Mesenchymal stem cell (in vitro differentiated cells and primary cell): Measurements from ENCODE around the gene GPX1.

Experiments used
- DNase-seq: peaks from one replicate; pipeline ENCODE4 v3.0.0-alpha.2; 2013
- H2AFZ ChIP-seq: one replicate; pipeline ENCODE4 v1.6.1; 2013; ENCODE audit warnings: low read depth, mild to moderate bottlenecking, control low read depth, inconsistent platforms, low read length, moderate library complexity
- H2AK5ac ChIP-seq: 2 replicates; pipeline ENCODE4 v1.6.1; 2013; ENCODE audit warnings: low read length, moderate library complexity, mild to moderate bottlenecking, inconsistent platforms; ENCODE audit not compliant: severe bottlenecking
- H2BK120ac ChIP-seq: one replicate; pipeline ENCODE4 v1.6.1; 2013; ENCODE audit warnings: low read depth, mild to moderate bottlenecking, inconsistent platforms, low read length, moderate library complexity
- H2BK12ac ChIP-seq, 2 experiments: one replicate each; pipeline ENCODE4 v1.6.1; 2013; ENCODE audit warnings: inconsistent platforms in 2 of 2, low read length in 2 of 2, mild to moderate bottlenecking in 2 of 2, moderate library complexity in 2 of 2, control low read depth in 1 of 2
- H2BK15ac ChIP-seq: one replicate; pipeline ENCODE4 v1.6.1; 2013; ENCODE audit warnings: mild to moderate bottlenecking, low read depth, inconsistent platforms; ENCODE audit not compliant: poor library complexity, severe bottlenecking
- H2BK5ac ChIP-seq: 2 replicates; pipeline ENCODE4 v1.6.1; 2013; ENCODE audit warnings: low read depth, mild to moderate bottlenecking, low read length, control low read depth, inconsistent platforms; ENCODE audit not compliant: poor library complexity, severe bottlenecking
- H3K14ac ChIP-seq, 2 experiments: one replicate each; pipeline ENCODE4 v1.6.1; 2013; ENCODE audit warnings: inconsistent platforms in 2 of 2, low read length in 2 of 2, control low read depth in 1 of 2, mild to moderate bottlenecking in 1 of 2, moderate library complexity in 1 of 2
- H3K18ac ChIP-seq, 2 experiments: one replicate each; pipeline ENCODE4 v1.6.1; 2013; ENCODE audit warnings: inconsistent platforms in 2 of 2, low read length in 2 of 2, control low read depth in 1 of 2, low read depth in 1 of 2, mild to moderate bottlenecking in 1 of 2
- H3K23ac ChIP-seq, 2 experiments: one replicate each; pipeline ENCODE4 v1.6.1; 2013; ENCODE audit warnings: inconsistent platforms in 2 of 2, low read length in 2 of 2, mild to moderate bottlenecking in 2 of 2, moderate library complexity in 2 of 2, control low read depth in 1 of 2
- H3K27ac ChIP-seq: 2 replicates; pipeline ENCODE4 v1.5.1; 2013; ENCODE audit warnings: mild to moderate bottlenecking, moderate library complexity, low read length, control low read depth, inconsistent platforms; ENCODE audit not compliant: poor library complexity, severe bottlenecking
- H3K27me3 ChIP-seq, 2 experiments: 2 replicates each; pipeline versions ENCODE4 v1.6.1 to v1.7.0; 2013; ENCODE audit warnings: low read length in 2 of 2, mild to moderate bottlenecking in 2 of 2, moderate library complexity in 2 of 2, control low read depth in 1 of 2, inconsistent platforms in 1 of 2; ENCODE audit not compliant: control insufficient read depth in 1 of 2, insufficient read depth in 1 of 2
- H3K36me3 ChIP-seq, 2 experiments: 2 replicates each; pipeline versions ENCODE4 v1.6.1 to v1.7.0; 2013; ENCODE audit warnings: low read length in 2 of 2, control low read depth in 1 of 2, inconsistent platforms in 1 of 2, low read depth in 1 of 2, mild to moderate bottlenecking in 1 of 2; ENCODE audit not compliant: insufficient read depth in 2 of 2, control insufficient read depth in 1 of 2
- H3K4ac ChIP-seq, 2 experiments: one replicate each; pipeline ENCODE4 v1.6.1; 2013; ENCODE audit warnings: inconsistent platforms in 2 of 2, low read length in 2 of 2, mild to moderate bottlenecking in 2 of 2, moderate library complexity in 2 of 2, control low read depth in 1 of 2, low read depth in 1 of 2
- H3K4me1 ChIP-seq: 2 replicates; pipeline ENCODE4 v1.6.1; 2013; ENCODE audit warnings: low read depth, low read length, control low read depth; ENCODE audit not compliant: control insufficient read depth, insufficient read depth
- H3K4me2 ChIP-seq: 2 replicates; pipeline ENCODE4 v1.6.1; 2013; ENCODE audit warnings: low read length, mild to moderate bottlenecking, inconsistent platforms; ENCODE audit not compliant: poor library complexity, severe bottlenecking
- H3K4me3 ChIP-seq, 2 experiments: 2 replicates each; pipeline versions ENCODE4 v1.5.1 to v1.7.0; 2013; ENCODE audit warnings: low read length in 2 of 2, mild to moderate bottlenecking in 2 of 2, control low read depth in 1 of 2, low read depth in 1 of 2; ENCODE audit not compliant: insufficient read depth in 1 of 2
- H3K79me1 ChIP-seq: replicated peaks from 2 replicates; pipeline ENCODE4 v1.6.1; 2013; ENCODE audit warnings: mild to moderate bottlenecking, control low read depth, low read length, inconsistent platforms; ENCODE audit not compliant: poor library complexity, severe bottlenecking
- H3K9ac ChIP-seq: 2 replicates; pipeline ENCODE4 v1.7.0; 2013; ENCODE audit warnings: mild to moderate bottlenecking, low read length, moderate library complexity
- H3K9me3 ChIP-seq: 2 replicates; pipeline ENCODE4 v1.7.0; 2013; ENCODE audit warnings: mild to moderate bottlenecking, low read length; ENCODE audit not compliant: control insufficient read depth
- H4K8ac ChIP-seq: one replicate; pipeline ENCODE4 v1.6.1; 2013; ENCODE audit warnings: inconsistent platforms, mild to moderate bottlenecking, low read length, moderate library complexity
- H4K91ac ChIP-seq: one replicate; pipeline ENCODE4 v1.6.1; 2013; ENCODE audit warnings: mild to moderate bottlenecking, low read length, inconsistent platforms
- WGBS: methylation state at CpG from one replicate; pipeline ENCODE4 v1.1.7; 2013; ENCODE audit warnings: mixed read lengths; 5-methylcytosine and 5-hydroxymethylcytosine counted together

Gene GPX1

GRCh38 chr3:49389297-49389696 is 31.1 kb upstream of the GPX1 start:
- Histone ChIP-seq H2BK120ac (no peak overlapping the region), H2BK5ac (no peak overlapping the region), H2BK12ac (no peak overlapping the region), H3K4me1 (peaks cover 1% of the 10 kb centered on the region), H3K27me3 (no peaks in the 10 kb centered on the region), H3K23ac (no peak overlapping the region), H3K36me3 (peaks cover 6 to 7% of the 10 kb centered on the region in 2 experiments), H4K91ac (no peak overlapping the region), H2BK15ac (no peak overlapping the region), H2AK5ac (no peak overlapping the region), H3K14ac (no peak overlapping the region), H3K4ac (no peak overlapping the region), H3K4me3 (no peak overlapping the region), H3K27ac (no peak overlapping the region), H3K4me2 (no peak overlapping the region), H2AFZ (no peak overlapping the region), H3K9ac (no peak overlapping the region), H4K8ac (peak overlapping the region; percentile 13), H3K18ac (no peak overlapping the region), H3K9me3 (no peaks in the 10 kb centered on the region), H3K79me1 (no peaks in the 10 kb centered on the region)
- DNase-seq, result no peak
- WGBS, result 100% methylated on average over 6 of the region's 6 CpGs

DNA sequence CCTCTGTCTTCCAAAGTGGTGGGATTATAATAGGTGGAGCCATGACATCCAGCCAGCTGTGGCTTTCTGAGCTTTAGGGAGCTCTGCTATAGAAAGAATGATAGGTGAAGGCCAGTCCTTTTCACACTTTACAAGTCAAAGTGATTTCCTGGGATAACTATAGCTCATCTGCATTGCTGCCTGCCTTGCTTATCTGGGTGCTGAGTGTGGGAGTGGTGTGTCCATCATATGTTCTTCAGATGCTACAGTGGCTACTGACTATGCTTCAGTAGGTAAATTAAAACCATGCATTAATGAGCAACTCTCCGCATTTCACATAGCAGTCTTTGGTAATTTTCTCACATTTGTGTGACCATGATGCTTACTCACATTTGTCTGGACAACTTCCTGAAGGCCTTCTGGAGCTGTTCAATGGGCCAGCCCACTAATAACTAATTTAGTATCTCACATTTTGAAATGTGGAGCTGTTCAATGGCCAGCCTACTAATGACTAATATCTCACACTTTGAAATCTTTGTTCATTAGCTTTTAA is 30.2 kb upstream of the GPX1 start:
- H3K4me1 ChIP-seq, result peaks cover 4% of the 10 kb centered on the region
- H2BK12ac ChIP-seq, result no peak overlapping the region
- no peak overlapping the region for H3K18ac ChIP-seq
- no peak overlapping the region for H2AK5ac ChIP-seq
- no peak overlapping the region for H3K9ac ChIP-seq
- H3K14ac ChIP-seq, result no peak overlapping the region
- H3K4ac ChIP-seq, result no peak overlapping the region
- H3K4me3 ChIP-seq, result no peak overlapping the region
- H2BK15ac ChIP-seq, result no peak overlapping the region
- H3K27me3 ChIP-seq, result no peaks in the 10 kb centered on the region
- no peaks in the 10 kb centered on the region for H3K9me3 ChIP-seq
- DNase-seq, result peak; percentile 23
- H2BK120ac ChIP-seq, result no peak overlapping the region
- H2AFZ ChIP-seq, result no peak overlapping the region
- H4K8ac ChIP-seq, result no peak overlapping the region
- no peaks in the 10 kb centered on the region for H3K79me1 ChIP-seq
- no peak overlapping the region for H4K91ac ChIP-seq
- H2BK5ac ChIP-seq, result no peak overlapping the region
- no peak overlapping the region for H3K23ac ChIP-seq
- peaks cover 6 to 7% of the 10 kb centered on the region in 2 experiments for H3K36me3 ChIP-seq
- WGBS, result 86% methylated on average over 1 of the region's 1 CpG
- H3K4me2 ChIP-seq, result no peak overlapping the region
- H3K27ac ChIP-seq, result no peak overlapping the region

DNA sequence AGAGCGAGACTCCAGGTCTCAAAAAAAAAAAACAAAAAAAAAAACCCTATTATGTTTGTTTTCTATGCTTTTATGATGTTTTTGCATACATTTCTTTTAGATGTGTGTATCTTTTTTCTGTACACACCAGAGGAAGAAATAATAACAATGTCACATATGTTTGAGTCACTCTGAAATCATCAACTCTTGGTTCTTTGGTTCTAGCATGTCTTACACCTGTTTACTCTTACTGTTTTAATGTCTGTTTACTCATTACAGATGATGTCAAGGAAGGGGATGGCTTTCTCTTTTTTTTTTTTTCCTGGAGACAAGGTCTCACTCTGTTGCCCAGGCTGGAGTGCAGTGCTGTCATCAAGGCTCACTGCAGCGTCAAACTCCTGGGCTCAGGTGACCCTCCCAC is 29.6 kb upstream of the GPX1 start:
- Histone ChIP-seq H3K14ac (no peak overlapping the region), H3K27ac (no peak overlapping the region), H4K91ac (no peak overlapping the region), H3K18ac (no peak overlapping the region), H3K9ac (no peak overlapping the region), H3K4ac (no peak overlapping the region), H3K27me3 (no peaks in the 10 kb centered on the region), H2AFZ (no peak overlapping the region), H3K79me1 (no peaks in the 10 kb centered on the region), H2BK15ac (no peak overlapping the region), H3K4me1 (peaks cover 4% of the 10 kb centered on the region), H2BK12ac (no peak overlapping the region), H3K4me3 (no peak overlapping the region), H2AK5ac (no peak overlapping the region), H3K36me3 (peaks cover 5 to 8% of the 10 kb centered on the region in 2 experiments), H2BK120ac (no peak overlapping the region), H2BK5ac (no peak overlapping the region), H3K4me2 (no peak overlapping the region), H4K8ac (no peak overlapping the region), H3K9me3 (no peaks in the 10 kb centered on the region), H3K23ac (peak overlapping the region in 1 of 2 experiments; percentile 2)
- DNase-seq, result peak; percentile 60
- WGBS, result 100% methylated on average over 1 of the region's 2 CpGs

- no peak overlapping the region for H4K91ac ChIP-seq
- H3K23ac ChIP-seq, result no peak overlapping the region
- WGBS, result 90% methylated on average over 9 of the region's 11 CpGs
- no peak overlapping the region for H2BK15ac ChIP-seq
- H2BK12ac ChIP-seq, result no peak overlapping the region
- no peak overlapping the region for H2AK5ac ChIP-seq
- H3K79me1 ChIP-seq, result no peaks in the 10 kb centered on the region
- H3K4me1 ChIP-seq, result peaks cover 4% of the 10 kb centered on the region
- peaks cover 10 to 12% of the 10 kb centered on the region in 2 experiments for H3K36me3 ChIP-seq
- H3K9me3 ChIP-seq, result no peaks in the 10 kb centered on the region
- no peak overlapping the region for H3K18ac ChIP-seq
- no peak overlapping the region for H3K27ac ChIP-seq
- no peak overlapping the region for H3K4me2 ChIP-seq
- no peaks in the 10 kb centered on the region for H3K27me3 ChIP-seq
- H3K4me3 ChIP-seq, result no peak overlapping the region
- no peak overlapping the region for H3K9ac ChIP-seq
- no peak overlapping the region for H4K8ac ChIP-seq
- H2BK5ac ChIP-seq, result no peak overlapping the region
- H2BK120ac ChIP-seq, result no peak overlapping the region
- H2AFZ ChIP-seq, result no peak overlapping the region
- H3K14ac ChIP-seq, result no peak overlapping the region
- no peak for DNase-seq
- H3K4ac ChIP-seq, result no peak overlapping the region
Observed at GRCh38 chr3:49386056-49386756, 28.1 kb upstream of the GPX1 start.
